ENCODE measurements around the gene BET1.

DNA sequence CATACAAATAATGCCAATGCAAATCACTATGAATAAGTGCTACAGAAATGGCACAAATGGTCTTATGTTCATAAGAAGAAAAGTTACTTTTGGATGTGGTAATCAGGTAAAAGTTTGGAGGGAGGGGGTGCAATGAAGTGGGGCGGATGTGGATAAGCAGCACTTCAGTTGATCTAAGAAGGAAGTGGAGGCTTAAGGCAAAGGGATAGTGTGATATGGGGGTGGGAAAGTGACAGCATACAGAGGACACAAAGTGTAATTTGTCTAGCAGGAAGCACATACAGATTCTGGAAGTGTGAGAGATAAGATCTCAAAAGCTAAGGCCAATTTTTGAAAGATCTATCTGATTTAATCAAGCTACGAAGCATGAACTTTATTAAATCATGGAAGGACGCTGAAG, 6.3 kb downstream of the BET1 start:
- TF ChIP-seq EZH2 (IDR thresholded peaks at IDR 0.05) (no peak), POLR2AphosphoS5 (IDR thresholded peaks at IDR 0.05; ENCODE audit: borderline replicate concordance, low read depth, low read length) (no peak)

All from SK-N-MC (cell line).